Natural killer cell treated with Interleukin-12 subunit alpha and Interleukin-12 subunit beta and Interleukin-15 and Interleukin-18, amount 100 ng/mL, for 72 hours (primary cell): Measurements from ENCODE around the gene SUMF1. TPM values are rescaled to one million over a fixed set of nuclear protein-coding genes. Genes with fewer than 3 reads are reported as not detected.
A peak's percentile ranks its signal among the peaks of the same experiment; 100 is the strongest.

ENCODE experiments used
- ATAC-seq, 2 donors: fragments of 150-1000 bp; cut with Tn5 transposase in 1 of 2; sonication (Bioruptor Pico), chemical (Tn5 transposase) in 1 of 2; 2 replicates each; pipeline ENCODE4 v1.10.0; 2021
- DNase-seq: peaks from one replicate; pipeline ENCODE4 v3.0.0; 2022; ENCODE audit warnings: low spot score
- H3K27ac Mint-ChIP-seq, 2 donors: 1 replicate in 1 of 2; 2 replicates in 1 of 2; pipeline ENCODE4 v1.8.0; 2022; ENCODE audit warnings: mixed read lengths in 2 of 2, mild to moderate bottlenecking in 1 of 2, moderate library complexity in 1 of 2
- H3K27me3 Mint-ChIP-seq, 2 donors: 1 replicate in 1 of 2; 2 replicates in 1 of 2; pipeline ENCODE4 v1.8.0; 2022; ENCODE audit warnings: mixed read lengths in 2 of 2
- H3K36me3 Mint-ChIP-seq: one replicate; pipeline ENCODE4 v1.8.0; 2022; ENCODE audit warnings: mixed read lengths
- H3K4me1 Mint-ChIP-seq, 2 donors: 1 replicate in 1 of 2; 2 replicates in 1 of 2; pipeline ENCODE4 v1.8.0; 2022; ENCODE audit warnings: low read depth in 2 of 2, mixed read lengths in 2 of 2, mild to moderate bottlenecking in 1 of 2
- H3K4me3 Mint-ChIP-seq: one replicate; pipeline ENCODE4 v1.8.0; 2022; ENCODE audit warnings: mixed read lengths
- H3K9me3 Mint-ChIP-seq: 2 replicates; pipeline ENCODE4 v1.8.0; 2022; ENCODE audit warnings: mixed read lengths
- total RNA-seq, 2 donors: library from RNA; stranded (reverse); gene quantifications; one replicate each; pipeline ENCODE4 v1.2.3, GENCODE V29; 2022

The SUMF1 gene
- total RNA-seq, 2 donors from 2014 or later, result 13.6 to 13.7 TPM

- Mint-ChIP-seq H3K4me1 (peaks cover 49 to 59% of the 10 kb centered on the region in 2 donors), H3K27me3 (no peaks in the 10 kb centered on the region), H3K9me3 (peaks cover 4% of the 10 kb centered on the region), H3K27ac (peak overlapping the region; percentile 94 to 97), H3K36me3 (no peaks in the 10 kb centered on the region), H3K4me3 (peak overlapping the region; percentile 92)
- ATAC-seq (no peak), DNase-seq (no peak)
Observed at GRCh38 chr3:4505688-4506558, 38.9 kb upstream of the SUMF1 start.

GRCh38 chr3:4504340-4505261, 37.5 kb upstream of the SUMF1 start:
- peak overlapping the region; percentile 94 to 97 for H3K27ac Mint-ChIP-seq
- peak overlapping the region; percentile 92 for H3K4me3 Mint-ChIP-seq
- no peaks in the 10 kb centered on the region for H3K27me3 Mint-ChIP-seq
- no peaks in the 10 kb centered on the region for H3K36me3 Mint-ChIP-seq
- peaks cover 49 to 52% of the 10 kb centered on the region in 2 donors for H3K4me1 Mint-ChIP-seq
- DNase-seq, result no peak
- peak; percentile 60 to 66 for ATAC-seq
- peaks cover 4% of the 10 kb centered on the region for H3K9me3 Mint-ChIP-seq

GRCh38 chr3:4503050-4503449, 36.0 kb upstream of the SUMF1 start:
- Mint-ChIP-seq H3K4me1 (peaks cover 46% of the 10 kb centered on the region in 2 donors), H3K9me3 (peaks cover 4% of the 10 kb centered on the region), H3K4me3 (no peak overlapping the region), H3K27ac (peak overlapping the region; percentile 94 to 97), H3K27me3 (no peaks in the 10 kb centered on the region), H3K36me3 (no peaks in the 10 kb centered on the region)
- DNase-seq (no peak), ATAC-seq (no peak)

- Mint-ChIP-seq H3K4me3 (no peak overlapping the region), H3K9me3 (peaks cover 4% of the 10 kb centered on the region), H3K4me1 (peaks cover 35 to 44% of the 10 kb centered on the region in 2 donors), H3K27me3 (no peaks in the 10 kb centered on the region), H3K27ac (no peak overlapping the region), H3K36me3 (peaks cover 6% of the 10 kb centered on the region)
- no peak for DNase-seq
- ATAC-seq, result no peak
Observed at GRCh38 chr3:4501927-4502326, 34.9 kb upstream of the SUMF1 start.

GRCh38 chr3:4501437-4501836, 34.4 kb upstream of the SUMF1 start:
- no peak for ATAC-seq
- Mint-ChIP-seq H3K27me3 (no peaks in the 10 kb centered on the region), H3K4me1 (peaks cover 34 to 44% of the 10 kb centered on the region in 2 donors), H3K4me3 (no peak overlapping the region), H3K36me3 (peaks cover 8% of the 10 kb centered on the region), H3K27ac (no peak overlapping the region), H3K9me3 (peaks cover 4% of the 10 kb centered on the region)
- DNase-seq, result no peak

DNA sequence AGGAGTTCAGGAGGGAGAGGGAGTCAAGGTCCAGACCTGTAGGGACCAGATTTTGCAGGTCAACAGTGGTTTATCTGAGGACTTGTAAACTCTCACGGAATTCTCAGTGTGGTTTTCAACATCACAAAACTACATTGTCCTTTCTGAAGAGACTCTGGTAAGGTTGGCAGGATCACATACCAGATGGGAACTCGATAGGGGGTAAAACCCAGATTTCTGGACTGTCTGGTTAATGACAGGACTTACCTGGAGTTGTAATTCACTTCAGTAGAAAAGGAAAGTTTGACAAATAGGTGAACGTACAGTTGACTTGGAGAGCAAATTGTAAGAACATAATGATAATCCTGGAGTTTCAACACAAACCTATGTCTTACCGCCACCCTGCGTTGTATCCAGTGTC, 31.4 kb upstream of the SUMF1 start:
- peaks cover 33 to 44% of the 10 kb centered on the region in 2 donors for H3K4me1 Mint-ChIP-seq
- ATAC-seq, result no peak

DNA sequence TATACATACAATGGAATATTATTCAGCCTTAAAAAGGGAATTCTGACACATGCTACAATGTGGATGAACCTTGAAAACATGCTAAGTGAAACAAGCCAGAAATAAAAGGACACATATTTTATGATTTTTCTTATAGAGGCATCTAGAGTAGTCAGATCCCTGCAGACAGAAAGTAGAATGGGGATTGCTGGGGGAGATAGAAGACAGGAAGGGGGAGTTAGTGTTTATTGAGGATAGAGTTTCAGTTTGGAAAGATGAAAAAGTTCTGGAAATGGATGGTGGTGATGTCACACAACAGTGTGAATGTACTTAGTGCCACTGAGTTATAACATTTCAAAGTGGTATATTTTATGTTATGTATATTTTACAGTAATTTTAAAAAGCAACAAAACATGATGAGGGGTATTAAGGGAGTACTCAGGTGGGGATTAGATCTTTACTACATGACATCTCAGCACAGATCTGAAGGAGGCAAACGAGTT, 30.8 kb upstream of the SUMF1 start:
- H3K27me3 Mint-ChIP-seq, result no peaks in the 10 kb centered on the region
- no peak for DNase-seq
- H3K36me3 Mint-ChIP-seq, result peaks cover 23% of the 10 kb centered on the region
- H3K27ac Mint-ChIP-seq, result peak overlapping the region in 1 of 2 donors; percentile 7
- no peak for ATAC-seq
- no peak overlapping the region for H3K4me3 Mint-ChIP-seq
- H3K9me3 Mint-ChIP-seq, result no peaks in the 10 kb centered on the region
- peaks cover 29 to 44% of the 10 kb centered on the region in 2 donors for H3K4me1 Mint-ChIP-seq

More for the DNA sequence above, 31.4 kb upstream of the SUMF1 start:
- Mint-ChIP-seq H3K27ac (no peak overlapping the region), H3K4me3 (no peak overlapping the region), H3K9me3 (no peaks in the 10 kb centered on the region), H3K36me3 (peaks cover 23% of the 10 kb centered on the region), H3K27me3 (no peaks in the 10 kb centered on the region)
- no peak for DNase-seq

- peaks cover 31 to 44% of the 10 kb centered on the region in 2 donors for H3K4me1 Mint-ChIP-seq
- no peak for ATAC-seq
- no peak overlapping the region for H3K4me3 Mint-ChIP-seq
- H3K27ac Mint-ChIP-seq, result peak overlapping the region in 1 of 2 donors; percentile 7
- H3K9me3 Mint-ChIP-seq, result no peaks in the 10 kb centered on the region
- DNase-seq, result no peak
- H3K27me3 Mint-ChIP-seq, result no peaks in the 10 kb centered on the region
- peaks cover 23% of the 10 kb centered on the region for H3K36me3 Mint-ChIP-seq
Observed at GRCh38 chr3:4497005-4497692, 30.1 kb upstream of the SUMF1 start.

DNA sequence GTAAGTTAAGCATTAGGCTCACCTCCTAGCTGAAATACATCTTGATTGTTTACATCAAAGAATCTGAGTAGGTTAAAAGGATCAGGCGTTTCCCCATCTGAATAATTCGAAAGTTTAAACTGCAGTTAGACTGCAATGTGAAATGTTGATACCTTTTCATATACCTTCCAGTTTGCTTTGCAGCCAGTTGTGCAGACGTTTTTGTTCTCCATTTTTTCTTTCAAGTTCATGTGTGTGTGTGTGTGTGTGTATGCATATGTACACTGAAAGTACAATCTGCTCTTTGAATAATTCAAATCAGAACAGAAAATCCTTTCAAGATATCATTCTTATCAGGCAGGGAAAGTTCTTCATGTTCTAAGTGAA, 29.0 kb upstream of the SUMF1 start:
- H3K36me3 Mint-ChIP-seq, result peaks cover 23% of the 10 kb centered on the region
- no peaks in the 10 kb centered on the region for H3K9me3 Mint-ChIP-seq
- ATAC-seq (no peak), DNase-seq (no peak)
- peak overlapping the region; percentile 93 for H3K4me3 Mint-ChIP-seq
- peaks cover 32 to 46% of the 10 kb centered on the region in 2 donors for H3K4me1 Mint-ChIP-seq
- peaks cover under 1 to 4% of the 10 kb centered on the region in 2 donors for H3K27me3 Mint-ChIP-seq
- H3K27ac Mint-ChIP-seq, result peak overlapping the region; percentile 5 to 77

DNA sequence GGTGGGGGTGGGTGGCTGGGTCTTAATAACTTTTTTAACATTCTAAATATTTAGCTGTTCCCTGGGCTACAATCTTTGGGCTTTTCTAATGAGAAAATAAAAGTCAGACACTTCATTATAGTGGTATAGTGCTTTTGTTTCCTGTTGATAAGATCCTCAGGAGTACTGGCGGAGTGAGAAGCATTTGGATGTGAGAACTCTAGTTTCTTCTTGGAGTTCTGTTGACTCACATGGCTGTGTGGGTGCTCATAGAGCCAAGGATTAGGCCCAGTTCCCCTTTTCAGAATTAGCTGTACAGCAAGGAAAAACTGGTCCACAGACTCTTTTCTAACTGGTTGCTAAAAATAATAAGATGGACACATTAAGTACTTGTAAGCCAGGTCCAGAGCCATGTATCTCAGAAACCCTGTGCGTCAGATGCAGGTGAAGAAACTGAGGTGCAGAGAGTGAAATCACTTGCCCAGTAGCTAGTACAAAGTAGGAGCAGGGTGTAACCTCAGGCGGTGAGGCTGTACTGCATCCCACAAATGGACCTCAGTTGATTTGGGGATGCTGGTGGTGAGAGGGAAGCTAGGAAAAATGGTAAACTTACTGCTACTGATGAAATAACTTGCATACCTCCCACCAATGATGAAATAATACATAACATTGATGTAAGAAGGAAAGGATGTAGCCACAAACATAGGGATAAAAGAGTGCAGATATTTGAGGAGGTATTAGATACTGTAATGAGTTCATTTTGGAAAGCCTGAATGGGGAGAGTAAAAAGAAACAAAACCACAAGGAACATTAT, 28.4 kb upstream of the SUMF1 start:
- H3K36me3 Mint-ChIP-seq, result peaks cover 23% of the 10 kb centered on the region
- no peaks in the 10 kb centered on the region for H3K9me3 Mint-ChIP-seq
- ATAC-seq (no peak), DNase-seq (no peak)
- H3K27ac Mint-ChIP-seq, result peak overlapping the region; percentile 77 to 90
- H3K4me3 Mint-ChIP-seq, result peak overlapping the region; percentile 93
- peaks cover 32 to 49% of the 10 kb centered on the region in 2 donors for H3K4me1 Mint-ChIP-seq
- peaks cover 3 to 8% of the 10 kb centered on the region in 2 donors for H3K27me3 Mint-ChIP-seq

DNA sequence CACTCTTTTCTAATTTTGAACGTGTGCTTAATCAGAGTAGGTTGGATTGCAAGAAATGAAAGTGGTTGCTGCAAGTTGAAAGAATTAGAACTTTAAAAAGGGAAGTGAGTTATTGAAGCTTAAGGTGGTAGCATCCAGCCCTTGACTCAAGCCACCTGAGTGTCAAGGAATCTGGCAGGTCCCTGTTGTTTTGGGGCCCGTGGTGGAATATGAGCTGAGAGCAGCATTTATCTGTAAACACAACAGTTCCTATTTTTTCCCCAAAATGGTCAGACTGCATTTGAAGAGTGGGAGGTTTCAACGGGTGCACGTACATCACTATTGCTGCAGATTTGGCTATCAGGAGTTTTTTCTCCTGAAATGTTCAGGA, 27.8 kb upstream of the SUMF1 start:
- Mint-ChIP-seq H3K9me3 (no peaks in the 10 kb centered on the region), H3K27me3 (peaks cover 3 to 8% of the 10 kb centered on the region in 2 donors), H3K27ac (peak overlapping the region; percentile 77 to 90), H3K4me1 (peaks cover 32 to 49% of the 10 kb centered on the region in 2 donors), H3K4me3 (peak overlapping the region; percentile 93), H3K36me3 (peaks cover 23% of the 10 kb centered on the region)
- no peak for ATAC-seq
- DNase-seq, result no peak

DNA sequence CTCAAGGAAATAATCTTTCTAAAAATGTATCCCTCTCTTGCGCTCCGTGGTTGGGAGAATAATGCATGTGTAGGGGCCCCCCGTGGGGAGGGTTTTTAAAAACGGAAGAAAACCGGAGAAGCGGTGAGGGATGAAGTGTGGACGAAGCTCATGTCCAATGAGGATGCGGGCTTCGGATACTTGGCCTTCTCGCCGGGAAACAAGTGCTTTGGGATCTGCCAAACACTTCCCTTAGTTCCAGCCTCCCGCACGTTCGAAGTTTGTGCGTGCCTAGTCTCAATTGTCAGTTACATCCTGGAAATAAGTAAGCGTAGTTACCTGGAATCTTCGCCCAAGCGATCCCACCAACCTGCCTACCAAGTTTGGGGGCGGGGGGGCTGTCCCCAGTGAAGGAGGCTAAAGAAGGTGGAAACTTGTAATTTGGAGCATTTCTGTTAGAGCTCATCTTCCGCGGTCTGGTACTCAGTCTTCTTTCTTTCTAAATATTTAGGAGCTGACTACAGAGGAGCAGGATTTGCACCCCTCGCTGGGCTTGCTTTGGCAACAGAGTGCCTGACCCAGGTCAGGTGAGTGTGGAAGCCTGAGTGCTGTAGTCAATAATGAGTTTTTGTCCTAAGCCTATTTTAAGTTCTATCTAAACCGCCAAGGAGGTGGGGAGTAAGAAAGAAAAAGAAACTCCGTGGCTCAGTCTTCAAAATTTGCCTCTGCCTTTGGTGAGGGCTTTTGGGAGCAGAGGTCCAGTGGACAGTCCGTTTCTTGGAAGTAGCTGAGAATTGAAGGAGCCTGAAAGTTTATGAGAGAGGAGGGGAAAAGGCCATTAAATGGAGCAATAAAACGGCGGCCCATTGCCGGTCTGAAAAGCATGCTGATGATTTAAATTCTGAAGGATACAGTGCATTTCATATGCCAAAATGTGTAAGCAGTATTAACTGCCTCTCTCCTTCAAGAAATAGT, 27.1 kb upstream of the SUMF1 start:
- no peaks in the 10 kb centered on the region for H3K9me3 Mint-ChIP-seq
- peaks cover 32 to 49% of the 10 kb centered on the region in 2 donors for H3K4me1 Mint-ChIP-seq
- H3K4me3 Mint-ChIP-seq, result peak overlapping the region; percentile 93
- no peak for DNase-seq
- H3K27me3 Mint-ChIP-seq, result peaks cover 3 to 8% of the 10 kb centered on the region in 2 donors
- peaks cover 23% of the 10 kb centered on the region for H3K36me3 Mint-ChIP-seq
- peak overlapping the region; percentile 77 to 90 for H3K27ac Mint-ChIP-seq
- no peak for ATAC-seq
